Kidney (tissue), 14 donors: ENCODE measurements around the gene TNRC6C. TPM values are rescaled to one million over a fixed set of nuclear protein-coding genes. Genes with fewer than 3 reads are reported as not detected.

Experiments used
- DNase-seq, 5 donors: peaks; one replicate each; pipeline ENCODE4 v3.0.0-alpha.2; 2013 to 2020
- FAIRE-seq: peaks from 2 replicates; lab custom pipeline; 2012; peaks lifted over from hg19 to GRCh38; lab: Jason Lieb, UNC
- H3K27ac ChIP-seq, 2 donors: one replicate each; pipeline ENCODE4 v1.7.0; 2013; ENCODE audit warnings: low read depth in 2 of 2, low read length in 2 of 2, inconsistent platforms in 1 of 2
- H3K27me3 ChIP-seq: one replicate; pipeline ENCODE4 v1.7.1; 2013; ENCODE audit warnings: low read length, inconsistent platforms; ENCODE audit not compliant: control insufficient read depth, insufficient read depth
- H3K36me3 ChIP-seq, 3 donors: one replicate each; pipeline versions ENCODE4 v1.7.0 to v1.7.1; 2013; ENCODE audit warnings: low read length in 3 of 3, control low read depth in 1 of 3, inconsistent platforms in 1 of 3; ENCODE audit not compliant: insufficient read depth in 3 of 3, control insufficient read depth in 2 of 3
- H3K4me1 ChIP-seq, 3 donors: one replicate each; pipeline versions ENCODE4 v1.7.0 to v1.7.1; 2013; ENCODE audit warnings: low read length in 3 of 3, inconsistent platforms in 1 of 3, low read depth in 1 of 3; ENCODE audit not compliant: control insufficient read depth in 2 of 3, insufficient read depth in 2 of 3
- H3K4me3 ChIP-seq, 3 donors: one replicate each; pipeline versions ENCODE4 v1.7.0 to v1.8.1; 2013; ENCODE audit warnings: low read length in 3 of 3, control low read depth in 1 of 3, inconsistent platforms in 1 of 3
- H3K9ac ChIP-seq, 3 donors: one replicate each; pipeline versions ENCODE4 v1.7.0 to v1.7.1; 2013; ENCODE audit warnings: low read length in 3 of 3, control low read depth in 1 of 3, inconsistent platforms in 1 of 3
- H3K9me3 ChIP-seq, 3 donors: one replicate each; pipeline versions ENCODE4 v1.7.0 to v1.7.1; 2013; ENCODE audit warnings: low read length in 3 of 3, control low read depth in 1 of 3, inconsistent platforms in 1 of 3; ENCODE audit not compliant: control insufficient read depth in 2 of 3, insufficient read depth in 1 of 3
- intact Hi-C: fragments of 100-400 bp; cut with DNase I; formaldehyde crosslinking; loops from one replicate; pipeline ENCODE4 v1.11.1; 2022
- polyA plus RNA-seq: library from polyadenylated mRNA; stranded (reverse); fragments of 350-450 nt; fragmentation: Illumina TruSeq; extraction: RNeasy Lipid Tissue Mini Kit (QIAGEN cat#74804); gene quantifications from one replicate; pipeline ENCODE4 v1.2.3, GENCODE V29; 2014; ENCODE audit warnings: low read depth, low replicate concordance; ENCODE audit not compliant: insufficient read depth
- total RNA-seq: library from RNA; stranded (reverse); fragmentation: NEBNext Ultra II Directional; extraction: Animal tissue kit (Norgen Biotek cat#: 25700); gene quantifications from one replicate; pipeline ENCODE4 v1.2.1, GENCODE V29; 2021
- TF ChIP-seq, protein P1 (sequence below): IDR thresholded peaks from 3 replicates; pipeline ENCODE4 v1.5.1; 2012; ENCODE audit warnings: mild to moderate bottlenecking, moderate library complexity, borderline replicate concordance; ENCODE audit not compliant: insufficient read depth; ENCODE audit errors: extremely low read depth
- donor health status: control.
- donor health status: control.
- donor health status: control.
- donor health status: control.
- donor health status: control.
- donor health status: DM: yes; HTN: yes; CAD: no.
- donor health status: Normal renal cell carcinoma (clear cell type).

TNRC6C gene
- total and polyA plus RNA-seq, 2 donors from 2014 or later: 1.9 to 29.4 TPM

DNA sequence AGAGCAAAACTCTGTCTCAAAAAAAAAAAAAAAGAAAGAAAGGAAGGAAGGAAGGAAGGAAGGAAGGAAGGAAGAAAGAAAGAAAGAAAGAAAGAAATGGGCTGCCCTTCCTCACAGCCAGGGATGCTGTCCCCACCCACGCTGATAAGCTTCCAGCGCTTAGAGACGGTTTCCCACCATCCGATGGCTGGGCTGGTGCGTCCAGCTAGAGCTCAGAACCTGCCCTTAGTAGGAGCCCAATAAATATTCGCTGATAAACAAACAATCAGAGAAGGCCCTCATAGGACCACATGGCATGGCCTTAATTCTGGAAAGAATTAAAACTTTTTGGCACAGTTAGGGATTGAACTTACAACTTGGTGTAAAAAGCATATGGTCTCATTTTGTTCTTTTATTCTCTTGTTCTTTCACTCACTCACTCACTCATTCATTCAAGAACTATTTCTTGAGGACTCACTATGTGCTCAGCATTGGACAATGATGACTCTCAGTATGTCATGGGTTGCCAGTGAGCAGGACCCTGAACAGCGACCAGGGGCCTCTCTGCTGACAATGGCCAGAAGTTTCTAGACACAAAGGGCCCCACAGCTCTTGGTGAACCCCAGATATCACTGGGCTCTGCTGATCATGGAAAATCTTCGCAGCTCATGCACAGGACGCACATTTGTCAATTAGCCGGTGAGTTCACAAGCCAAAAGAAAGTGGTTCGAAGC lies 32.5 kb upstream of the TNRC6C start:
- no peak for FAIRE-seq
- DNase-seq: peak in 1 of 5 donors; percentile 9
- no peaks in the 10 kb centered on the region for H3K9me3 ChIP-seq
- no peak overlapping the region for H3K9ac ChIP-seq
- no peaks in the 10 kb centered on the region for H3K36me3 ChIP-seq
- TF ChIP-seq, protein P1, sequence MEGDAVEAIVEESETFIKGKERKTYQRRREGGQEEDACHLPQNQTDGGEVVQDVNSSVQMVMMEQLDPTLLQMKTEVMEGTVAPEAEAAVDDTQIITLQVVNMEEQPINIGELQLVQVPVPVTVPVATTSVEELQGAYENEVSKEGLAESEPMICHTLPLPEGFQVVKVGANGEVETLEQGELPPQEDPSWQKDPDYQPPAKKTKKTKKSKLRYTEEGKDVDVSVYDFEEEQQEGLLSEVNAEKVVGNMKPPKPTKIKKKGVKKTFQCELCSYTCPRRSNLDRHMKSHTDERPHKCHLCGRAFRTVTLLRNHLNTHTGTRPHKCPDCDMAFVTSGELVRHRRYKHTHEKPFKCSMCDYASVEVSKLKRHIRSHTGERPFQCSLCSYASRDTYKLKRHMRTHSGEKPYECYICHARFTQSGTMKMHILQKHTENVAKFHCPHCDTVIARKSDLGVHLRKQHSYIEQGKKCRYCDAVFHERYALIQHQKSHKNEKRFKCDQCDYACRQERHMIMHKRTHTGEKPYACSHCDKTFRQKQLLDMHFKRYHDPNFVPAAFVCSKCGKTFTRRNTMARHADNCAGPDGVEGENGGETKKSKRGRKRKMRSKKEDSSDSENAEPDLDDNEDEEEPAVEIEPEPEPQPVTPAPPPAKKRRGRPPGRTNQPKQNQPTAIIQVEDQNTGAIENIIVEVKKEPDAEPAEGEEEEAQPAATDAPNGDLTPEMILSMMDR: no peak
- no peak overlapping the region for H3K4me3 ChIP-seq
- intact Hi-C loops: no loop called here
- no peaks in the 10 kb centered on the region for H3K4me1 ChIP-seq
- H3K27me3 ChIP-seq: no peaks in the 10 kb centered on the region
- no peak overlapping the region for H3K27ac ChIP-seq

DNA sequence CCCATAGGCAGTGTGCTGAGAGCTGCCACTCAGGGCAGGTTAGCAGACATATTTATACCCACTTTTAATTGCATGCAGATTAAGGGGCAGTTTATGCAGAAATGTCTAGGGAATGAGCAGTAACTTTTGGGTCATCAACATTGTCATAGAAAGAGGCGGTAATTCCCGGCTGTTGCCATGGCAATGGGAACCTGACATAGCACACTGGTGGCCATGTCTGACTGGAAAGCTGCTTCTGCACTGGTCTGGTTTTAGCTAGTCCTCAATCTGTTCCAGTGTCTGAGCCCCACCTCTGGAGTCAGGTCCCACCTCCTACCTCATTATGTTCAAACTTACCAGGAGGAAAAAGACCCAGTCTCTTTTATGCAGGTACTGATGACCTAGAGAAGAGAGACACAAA lies 31.5 kb upstream of the TNRC6C start:
- H3K9me3 ChIP-seq: no peaks in the 10 kb centered on the region
- no peaks in the 10 kb centered on the region for H3K36me3 ChIP-seq
- no peaks in the 10 kb centered on the region for H3K27me3 ChIP-seq
- H3K4me3 ChIP-seq: no peak overlapping the region
- H3K4me1 ChIP-seq: no peaks in the 10 kb centered on the region
- DNase-seq: peak in 3 of 5 donors; percentile 38 to 42 (median 40)
- H3K27ac ChIP-seq: no peak overlapping the region
- intact Hi-C loops: no loop called here
- TF ChIP-seq, protein P1: no peak
- no peak overlapping the region for H3K9ac ChIP-seq
- FAIRE-seq: no peak

DNA sequence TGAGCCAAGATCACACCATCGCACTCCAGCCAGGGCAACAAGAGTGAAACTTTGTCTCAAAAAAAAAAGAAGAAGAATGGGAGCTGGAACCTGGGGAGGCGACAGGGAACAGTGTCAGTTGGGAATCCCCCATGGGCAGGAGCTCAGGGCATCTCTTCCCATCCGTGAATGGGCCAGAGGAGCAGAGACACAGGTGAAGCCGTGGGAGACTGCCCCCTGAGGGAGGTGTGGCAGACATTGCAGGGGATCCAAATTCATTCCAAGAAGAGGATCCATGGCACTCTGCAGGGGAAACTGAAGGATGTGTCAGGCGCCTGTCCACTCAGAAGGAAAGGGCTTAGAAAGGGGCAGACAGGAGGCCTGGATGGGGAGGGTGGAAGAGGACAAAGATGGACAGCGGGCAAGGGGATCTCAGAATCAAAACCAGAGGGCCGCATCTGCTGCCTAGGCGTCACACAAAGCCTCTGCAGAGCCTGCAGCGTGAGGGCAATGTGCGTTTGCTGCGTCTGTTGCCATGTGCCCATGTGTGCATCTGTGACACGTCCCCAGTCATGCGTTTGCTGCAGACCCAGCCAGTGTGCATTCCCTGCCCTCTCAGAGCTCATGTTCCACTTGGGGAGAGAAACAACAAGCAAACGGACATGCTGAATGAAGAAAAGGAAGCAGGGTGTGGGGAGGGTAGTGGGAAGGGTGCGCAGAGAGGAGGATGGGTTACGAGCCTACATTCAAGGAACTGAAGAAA lies 30.6 kb upstream of the TNRC6C start:
- Histone ChIP-seq H3K36me3 (no peaks in the 10 kb centered on the region), H3K9me3 (no peaks in the 10 kb centered on the region), H3K9ac (no peak overlapping the region), H3K27me3 (no peaks in the 10 kb centered on the region), H3K27ac (no peak overlapping the region), H3K4me1 (no peaks in the 10 kb centered on the region), H3K4me3 (no peak overlapping the region)
- TF ChIP-seq, protein P1: no peak
- no peak for FAIRE-seq
- DNase-seq: peak in 3 of 5 donors; percentile 44 to 55 (median 54)
- intact Hi-C loops: no loop called here
